Neuronal stem cell (in vitro differentiated cells): ENCODE measurements around the gene TXLNB.
"Not testable (repeated sequence)": the region's sequence is repeated elsewhere in the genome, so short reads cannot be mapped to it uniquely, and the experiment has no call there.

Experiments
- DNase-seq: peaks from one replicate; pipeline ENCODE4 v3.0.0-alpha.2; 2013; ENCODE audit warnings: low spot score
- H2AFZ ChIP-seq: one replicate; pipeline ENCODE4 v1.6.1; 2013; ENCODE audit warnings: mild to moderate bottlenecking, low read length, inconsistent platforms
- H2AK5ac ChIP-seq: 2 replicates; pipeline ENCODE4 v1.6.1; 2013; ENCODE audit warnings: low read depth, mild to moderate bottlenecking, inconsistent platforms, low read length, moderate library complexity, mixed read lengths
- H2BK120ac ChIP-seq: 2 replicates; pipeline ENCODE4 v1.6.1; 2013; ENCODE audit warnings: low read depth, mild to moderate bottlenecking, inconsistent platforms, low read length, moderate library complexity, mixed read lengths
- H2BK12ac ChIP-seq: one replicate; pipeline ENCODE4 v1.6.1; 2013; ENCODE audit warnings: low read length, inconsistent platforms
- H2BK15ac ChIP-seq: 2 replicates; pipeline ENCODE4 v1.6.1; 2013; ENCODE audit warnings: mild to moderate bottlenecking, low read length, inconsistent platforms, mixed read lengths
- H2BK5ac ChIP-seq: one replicate; pipeline ENCODE4 v1.6.1; 2013; ENCODE audit warnings: inconsistent platforms, mild to moderate bottlenecking, low read length, moderate library complexity
- H3K14ac ChIP-seq: one replicate; pipeline ENCODE4 v1.6.1; 2013; ENCODE audit warnings: low read length, inconsistent platforms
- H3K18ac ChIP-seq: 2 replicates; pipeline ENCODE4 v1.6.1; 2013; ENCODE audit warnings: low read length, inconsistent platforms
- H3K23ac ChIP-seq: 2 replicates; pipeline ENCODE4 v1.6.1; 2013; ENCODE audit warnings: low read depth, mild to moderate bottlenecking, mixed read lengths, low read length, inconsistent platforms; ENCODE audit not compliant: poor library complexity
- H3K27ac ChIP-seq: replicated peaks from 3 replicates; pipeline ENCODE4 v1.5.1; 2013; ENCODE audit warnings: low read length, inconsistent platforms
- H3K27me3 ChIP-seq, 3 experiments: 2 replicates each; pipeline ENCODE4 v1.6.1; 2013; ENCODE audit warnings: low read length in 3 of 3, mild to moderate bottlenecking in 2 of 3, inconsistent platforms in 1 of 3, low read depth in 1 of 3, mixed read lengths in 1 of 3, moderate library complexity in 1 of 3; ENCODE audit not compliant: control insufficient read depth in 3 of 3, insufficient read depth in 3 of 3
- H3K36me3 ChIP-seq, 2 donors: replicated peaks in 1 of 2; 2 replicates each; pipeline ENCODE4 v1.6.1; 2013; ENCODE audit warnings: low read length in 2 of 2; ENCODE audit not compliant: control insufficient read depth in 2 of 2, insufficient read depth in 2 of 2
- H3K4ac ChIP-seq: 2 replicates; pipeline ENCODE4 v1.6.1; 2013; ENCODE audit warnings: inconsistent platforms, mild to moderate bottlenecking, low read length, moderate library complexity
- H3K4me1 ChIP-seq, 2 donors: 1 replicate in 1 of 2; 2 replicates in 1 of 2; pipeline ENCODE4 v1.6.1; 2013; ENCODE audit warnings: low read length in 2 of 2, low read depth in 1 of 2; ENCODE audit not compliant: control insufficient read depth in 2 of 2, insufficient read depth in 1 of 2
- H3K4me2 ChIP-seq: one replicate; pipeline ENCODE4 v1.6.1; 2013; ENCODE audit warnings: mild to moderate bottlenecking, low read length, inconsistent platforms; ENCODE audit not compliant: insufficient read depth, poor library complexity, severe bottlenecking
- H3K4me3 ChIP-seq, 2 donors: 2 replicates each; pipeline ENCODE4 v1.5.1; 2013; ENCODE audit warnings: low read length in 2 of 2, mild to moderate bottlenecking in 2 of 2, inconsistent platforms in 1 of 2, moderate library complexity in 1 of 2
- H3K79me1 ChIP-seq: one replicate; pipeline ENCODE4 v1.6.1; 2013; ENCODE audit warnings: low read depth, mild to moderate bottlenecking, inconsistent platforms, low read length, moderate library complexity
- H3K9ac ChIP-seq: one replicate; pipeline ENCODE4 v1.6.1; 2013; ENCODE audit warnings: mild to moderate bottlenecking, low read depth, low read length, inconsistent platforms; ENCODE audit not compliant: poor library complexity
- H3K9me3 ChIP-seq, 2 donors: replicated peaks in 1 of 2; 2 replicates each; pipeline versions ENCODE3 to v1.6.1; 2013; ENCODE audit warnings: low read length in 2 of 2, mild to moderate bottlenecking in 2 of 2, inconsistent platforms in 1 of 2, low read depth in 1 of 2, mixed read lengths in 1 of 2, moderate library complexity in 1 of 2; ENCODE audit not compliant: control insufficient read depth in 2 of 2, insufficient read depth in 1 of 2
- H4K8ac ChIP-seq: one replicate; pipeline ENCODE4 v1.6.1; 2013; ENCODE audit warnings: low read depth, mild to moderate bottlenecking, inconsistent platforms, low read length, moderate library complexity
- H4K91ac ChIP-seq: one replicate; pipeline ENCODE4 v1.6.1; 2013; ENCODE audit warnings: low read length, low read depth, mild to moderate bottlenecking, inconsistent platforms; ENCODE audit not compliant: poor library complexity
- WGBS, 2 donors: extraction: QIAGEN DNeasy Blood & Tissue Kit; methylation state at CpG; one replicate each; pipeline ENCODE4 v1.1.7; 2013; ENCODE audit warnings: missing lambda C conversion rate in 2 of 2, mixed read lengths in 1 of 2; ENCODE audit not compliant: insufficient read length in 2 of 2, insufficient replicate concordance in 1 of 2; ENCODE audit errors: extremely low coverage in 2 of 2; 5-methylcytosine and 5-hydroxymethylcytosine counted together

The TXLNB gene

DNA sequence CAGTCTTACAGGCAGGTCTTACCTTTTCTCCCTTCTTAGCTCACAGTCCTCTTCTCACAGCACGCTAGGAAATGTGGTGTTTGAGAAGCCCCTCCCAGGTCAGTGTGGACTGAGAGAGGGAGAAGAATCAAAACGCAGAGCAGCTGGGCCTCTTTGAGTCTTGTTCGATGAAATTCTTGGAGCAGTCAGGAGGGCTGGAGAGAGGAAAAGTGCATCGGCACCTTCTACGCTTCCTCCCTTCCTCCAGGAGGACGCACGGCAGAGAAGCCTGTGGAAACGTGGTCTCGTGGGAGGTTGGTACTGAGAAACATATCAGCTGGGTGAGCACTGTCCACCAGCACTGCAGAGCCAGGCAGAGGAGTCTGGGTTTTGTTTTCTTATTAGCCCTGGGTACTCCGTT is 52.7 kb downstream of the TXLNB start:
- no peak overlapping the region for H3K14ac ChIP-seq
- no peak overlapping the region for H2BK120ac ChIP-seq
- WGBS, 2 donors: no CpG with 5 or more reads among the region's 10 CpGs
- no peak overlapping the region for H3K23ac ChIP-seq
- no peak for DNase-seq
- no peaks in the 10 kb centered on the region for H3K36me3 ChIP-seq
- peak overlapping the region; percentile 90 for H3K18ac ChIP-seq
- H4K8ac ChIP-seq: peak overlapping the region; percentile 24
- H2BK15ac ChIP-seq: no peak overlapping the region
- no peak overlapping the region for H3K4me3 ChIP-seq
- H3K79me1 ChIP-seq: no peaks in the 10 kb centered on the region
- peaks cover 0 to 5% of the 10 kb centered on the region in 2 donors for H3K4me1 ChIP-seq
- H3K4me2 ChIP-seq: peak overlapping the region; percentile 31
- peak overlapping the region; percentile 71 for H2AFZ ChIP-seq
- H3K27ac ChIP-seq: no peak overlapping the region
- H3K27me3 ChIP-seq: no peaks in the 10 kb centered on the region
- no peak overlapping the region for H2BK12ac ChIP-seq
- no peak overlapping the region for H2AK5ac ChIP-seq
- no peak overlapping the region for H3K9ac ChIP-seq
- no peak overlapping the region for H3K4ac ChIP-seq
- H2BK5ac ChIP-seq: no peak overlapping the region
- peaks cover 3 to 9% of the 10 kb centered on the region in 2 donors for H3K9me3 ChIP-seq
- no peak overlapping the region for H4K91ac ChIP-seq

DNA sequence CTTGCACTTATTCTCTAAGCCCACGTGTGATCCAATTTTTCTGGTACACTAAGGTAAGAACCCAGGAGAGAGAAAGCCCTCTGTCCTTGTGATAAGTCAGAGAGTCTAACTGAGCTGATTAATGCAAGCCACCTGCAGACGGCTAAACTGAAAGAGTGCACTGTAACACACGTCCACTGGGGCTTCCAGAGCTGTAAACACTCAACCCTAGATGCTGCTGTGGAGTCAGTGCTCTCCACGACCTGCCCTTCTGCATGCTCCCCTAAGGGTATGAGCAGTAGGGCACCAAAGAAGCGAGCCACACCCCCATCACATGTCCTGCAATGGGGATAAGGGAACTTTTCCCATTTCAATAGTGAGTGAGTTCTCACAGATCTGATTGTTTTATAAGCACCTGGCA is 55.7 kb downstream of the TXLNB start:
- WGBS, 2 donors: no CpG with 5 or more reads among the region's 5 CpGs
- H2BK12ac ChIP-seq: no peak overlapping the region

DNA sequence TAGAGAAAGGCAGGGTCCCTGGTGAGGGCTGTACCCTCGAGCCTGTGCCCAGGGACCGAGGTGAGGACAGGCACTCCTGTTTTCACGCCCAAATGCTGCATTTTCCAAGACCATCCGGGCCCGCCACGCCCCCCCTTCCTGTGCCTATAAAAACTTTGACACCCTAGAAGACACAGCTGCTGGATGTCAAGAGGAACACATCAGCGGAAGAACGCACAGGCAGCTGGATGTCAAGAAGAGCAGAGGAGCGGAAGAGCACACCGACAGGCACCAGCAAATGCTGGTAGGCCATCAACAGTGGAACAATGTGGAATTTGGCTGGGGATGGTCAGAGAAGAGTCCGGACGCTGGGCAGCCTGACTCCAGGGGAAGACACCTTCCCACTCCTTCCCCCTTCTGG is 56.1 kb downstream of the TXLNB start:
- H3K27ac ChIP-seq: no peak overlapping the region
- no peak overlapping the region for H3K9ac ChIP-seq
- peaks cover 0 to 10% of the 10 kb centered on the region in 2 donors for H3K4me1 ChIP-seq
- no peaks in the 10 kb centered on the region for H3K36me3 ChIP-seq
- no peak overlapping the region for H2BK120ac ChIP-seq
- H4K91ac ChIP-seq: no peak overlapping the region
- H2BK12ac ChIP-seq: no peak overlapping the region
- no CpG with 5 or more reads among the region's 12 CpGs for WGBS, 2 donors
- H2AK5ac ChIP-seq: no peak overlapping the region
- H3K4me3 ChIP-seq: no peak overlapping the region
- H3K79me1 ChIP-seq: no peaks in the 10 kb centered on the region
- no peak overlapping the region for H3K4me2 ChIP-seq
- no peak overlapping the region for H3K23ac ChIP-seq
- DNase-seq: no peak
- H3K4ac ChIP-seq: no peak overlapping the region
- H3K18ac ChIP-seq: no peak overlapping the region
- H4K8ac ChIP-seq: no peak overlapping the region
- no peaks in the 10 kb centered on the region for H3K27me3 ChIP-seq
- peaks cover 3 to 9% of the 10 kb centered on the region in 2 donors for H3K9me3 ChIP-seq
- H2AFZ ChIP-seq: no peak overlapping the region
- H2BK15ac ChIP-seq: no peak overlapping the region
- no peak overlapping the region for H2BK5ac ChIP-seq
- H3K14ac ChIP-seq: no peak overlapping the region

More for the DNA sequence above, 55.7 kb downstream of the TXLNB start:
- no peak overlapping the region for H3K14ac ChIP-seq
- H3K4me1 ChIP-seq: peaks cover 0 to 7% of the 10 kb centered on the region in 2 donors
- H2BK120ac ChIP-seq: no peak overlapping the region
- H3K36me3 ChIP-seq: no peaks in the 10 kb centered on the region
- H3K79me1 ChIP-seq: no peaks in the 10 kb centered on the region
- H2AFZ ChIP-seq: no peak overlapping the region
- H3K27ac ChIP-seq: no peak overlapping the region
- no peak overlapping the region for H2BK15ac ChIP-seq
- H3K4me3 ChIP-seq: no peak overlapping the region
- no peak overlapping the region for H4K91ac ChIP-seq
- H3K4ac ChIP-seq: no peak overlapping the region
- no peak overlapping the region for H3K9ac ChIP-seq
- H3K23ac ChIP-seq: no peak overlapping the region
- H4K8ac ChIP-seq: no peak overlapping the region
- no peak overlapping the region for H3K4me2 ChIP-seq
- H3K18ac ChIP-seq: no peak overlapping the region
- no peak overlapping the region for H2AK5ac ChIP-seq
- H3K9me3 ChIP-seq: peaks cover 3 to 9% of the 10 kb centered on the region in 2 donors
- no peaks in the 10 kb centered on the region for H3K27me3 ChIP-seq
- no peak for DNase-seq
- no peak overlapping the region for H2BK5ac ChIP-seq

- not testable (repeated sequence) for H3K14ac ChIP-seq, H4K8ac ChIP-seq, H3K4me2 ChIP-seq, H2BK12ac ChIP-seq, H2BK15ac ChIP-seq, H3K4me3 ChIP-seq, H3K9me3 ChIP-seq, DNase-seq, H3K23ac ChIP-seq, H2AK5ac ChIP-seq, H3K27me3 ChIP-seq, H3K27ac ChIP-seq, H3K9ac ChIP-seq, H2AFZ ChIP-seq, H3K36me3 ChIP-seq, H2BK5ac ChIP-seq, H2BK120ac ChIP-seq, H3K79me1 ChIP-seq, H3K18ac ChIP-seq, H4K91ac ChIP-seq, H3K4ac ChIP-seq
- WGBS, 2 donors: no CpG with 5 or more reads among the region's 2 CpGs
- peaks cover 0 to 15% of the 10 kb centered on the region in 2 donors for H3K4me1 ChIP-seq
These were observed 57.6 kb downstream of the TXLNB start for GRCh38 chr6:139234193-139234592.
